ENCODE data around the gene PRDX3.
"Not testable (repeated sequence)": the region's sequence is repeated elsewhere in the genome, so short reads cannot be mapped to it uniquely, and the experiment has no call there.

The PRDX3 gene

DNA sequence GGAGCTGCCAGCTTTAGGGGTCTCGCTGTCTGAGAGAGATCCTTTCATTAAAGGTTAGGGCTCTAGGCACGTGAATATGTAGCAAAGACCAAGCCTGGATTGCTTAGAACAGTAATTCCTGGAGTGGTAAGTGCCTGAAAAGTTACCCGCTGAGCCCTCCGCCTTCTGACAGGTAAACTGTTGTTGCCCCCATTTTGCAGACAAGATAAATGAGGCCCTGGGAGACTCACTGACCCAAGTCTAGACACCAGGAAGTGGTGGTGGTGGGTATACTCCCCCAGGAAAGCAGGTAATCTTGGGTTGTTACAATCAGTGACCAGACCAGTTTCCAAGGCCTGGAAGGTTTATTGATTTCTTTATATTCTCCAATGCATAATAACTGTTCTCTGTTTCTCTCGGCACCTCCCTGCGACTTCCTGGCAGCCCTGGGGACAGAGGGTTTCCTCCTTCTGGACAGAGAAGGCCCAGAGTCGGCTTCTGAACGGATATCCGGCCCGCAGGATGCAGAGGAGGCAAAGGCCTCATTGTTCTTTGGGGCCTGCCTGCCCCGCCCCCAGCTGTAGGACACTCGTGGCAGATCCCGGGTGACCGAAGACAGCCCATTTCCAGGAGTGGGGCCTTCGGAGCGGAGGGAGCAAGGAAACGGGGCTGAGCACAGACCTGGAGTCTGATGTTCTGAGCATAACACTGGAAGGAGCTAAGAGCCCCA, 27.4 kb upstream of the PRDX3 start:
- DNase-seq = peak; percentile 18

DNA sequence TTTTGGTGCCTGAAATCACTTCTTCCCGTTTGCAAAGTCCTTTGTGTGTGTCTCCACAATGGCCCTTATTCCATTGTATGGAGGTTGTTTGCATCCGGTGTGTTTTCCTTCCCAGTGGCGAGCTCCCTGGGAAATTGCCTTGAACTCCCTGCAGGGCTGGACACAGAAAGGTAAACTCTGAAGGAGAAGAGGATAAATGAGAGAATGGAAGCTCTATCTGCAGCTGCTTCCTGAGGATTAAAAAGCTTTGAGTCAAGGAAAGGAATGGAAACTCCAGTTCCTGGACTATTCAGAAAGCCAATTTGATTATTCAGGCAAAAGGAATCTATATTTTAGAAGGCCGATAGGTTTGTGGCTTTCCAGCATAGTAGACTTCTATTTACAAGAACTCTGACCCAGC, 24.4 kb upstream of the PRDX3 start:
- no peak for DNase-seq

GRCh38 chr10:119201233-119201632, 22.6 kb upstream of the PRDX3 start:
- DNase-seq = no peak

- peak; percentile 78 for DNase-seq
Measured at GRCh38 chr10:119199231-119199992, 20.8 kb upstream of the PRDX3 start.

GRCh38 chr10:119198438-119198837, 19.8 kb upstream of the PRDX3 start:
- no peak for DNase-seq

- DNase-seq = no peak
Measured at GRCh38 chr10:119197921-119198320, 19.3 kb upstream of the PRDX3 start.

DNA sequence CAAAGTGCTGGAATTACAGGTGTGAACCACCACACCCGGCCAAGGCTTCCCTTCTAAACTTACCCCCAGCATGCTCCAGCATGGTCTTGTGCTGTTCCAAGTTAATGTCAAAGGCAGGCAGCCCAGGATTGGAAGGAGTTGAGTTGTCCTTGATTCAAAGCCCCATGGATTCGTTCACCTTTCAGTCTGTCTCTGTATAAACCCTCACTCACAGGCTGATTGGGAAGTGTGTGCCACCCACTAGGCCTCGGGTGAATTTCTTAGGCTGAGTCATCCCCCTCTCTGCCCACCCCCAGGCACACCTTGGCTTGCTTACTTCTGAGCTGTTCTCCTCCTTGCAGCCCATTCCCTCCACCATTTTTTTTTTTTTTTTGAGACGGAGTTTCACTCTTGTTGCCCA, 13.3 kb upstream of the PRDX3 start:
- DNase-seq = no peak

GRCh38 chr10:119190954-119191785, 12.6 kb upstream of the PRDX3 start:
- DNase-seq = no peak

DNA sequence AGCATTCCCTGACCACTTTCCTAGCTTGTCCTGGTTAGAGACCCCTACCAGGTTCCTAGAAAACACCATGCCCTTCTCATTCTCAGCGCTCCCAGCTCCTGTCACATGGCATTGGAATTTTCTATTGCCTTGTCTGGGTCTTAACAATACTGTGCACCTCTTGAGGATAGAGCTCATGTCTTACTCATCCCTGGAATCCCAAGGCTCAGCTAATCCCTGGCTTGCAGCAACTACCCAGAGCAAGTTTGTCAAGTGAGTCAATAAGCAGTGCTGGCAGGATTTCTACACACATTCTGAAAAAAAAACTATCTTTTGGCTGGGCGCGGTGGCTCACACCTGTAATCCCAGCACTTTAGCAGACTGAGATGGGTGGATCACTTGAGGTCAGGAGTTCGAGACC, 11.7 kb upstream of the PRDX3 start:
- no peak for DNase-seq

DNA sequence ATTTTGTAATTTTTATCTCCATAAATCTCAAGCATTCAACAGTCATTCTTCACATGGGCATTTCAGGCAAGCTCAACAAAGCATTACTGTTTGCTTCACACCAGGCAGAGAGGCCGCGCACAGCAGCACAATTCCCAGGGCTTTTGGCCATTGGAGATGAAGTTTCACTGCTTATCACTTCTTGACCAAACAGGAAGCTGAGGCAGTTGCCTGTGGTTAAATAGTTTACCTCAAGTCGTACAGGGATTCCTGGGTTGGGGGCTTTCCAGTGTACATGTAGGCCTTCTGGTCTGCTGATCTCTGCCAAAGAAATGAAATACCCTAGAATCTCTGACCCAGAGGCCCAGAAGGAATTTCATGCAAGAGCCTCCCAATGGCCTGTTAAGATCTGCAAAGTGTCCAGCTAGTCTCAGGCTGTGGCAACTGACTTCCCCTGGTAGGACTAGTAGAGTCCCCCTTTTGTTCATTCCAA, 11.2 kb upstream of the PRDX3 start:
- DNase-seq = no peak

DNA sequence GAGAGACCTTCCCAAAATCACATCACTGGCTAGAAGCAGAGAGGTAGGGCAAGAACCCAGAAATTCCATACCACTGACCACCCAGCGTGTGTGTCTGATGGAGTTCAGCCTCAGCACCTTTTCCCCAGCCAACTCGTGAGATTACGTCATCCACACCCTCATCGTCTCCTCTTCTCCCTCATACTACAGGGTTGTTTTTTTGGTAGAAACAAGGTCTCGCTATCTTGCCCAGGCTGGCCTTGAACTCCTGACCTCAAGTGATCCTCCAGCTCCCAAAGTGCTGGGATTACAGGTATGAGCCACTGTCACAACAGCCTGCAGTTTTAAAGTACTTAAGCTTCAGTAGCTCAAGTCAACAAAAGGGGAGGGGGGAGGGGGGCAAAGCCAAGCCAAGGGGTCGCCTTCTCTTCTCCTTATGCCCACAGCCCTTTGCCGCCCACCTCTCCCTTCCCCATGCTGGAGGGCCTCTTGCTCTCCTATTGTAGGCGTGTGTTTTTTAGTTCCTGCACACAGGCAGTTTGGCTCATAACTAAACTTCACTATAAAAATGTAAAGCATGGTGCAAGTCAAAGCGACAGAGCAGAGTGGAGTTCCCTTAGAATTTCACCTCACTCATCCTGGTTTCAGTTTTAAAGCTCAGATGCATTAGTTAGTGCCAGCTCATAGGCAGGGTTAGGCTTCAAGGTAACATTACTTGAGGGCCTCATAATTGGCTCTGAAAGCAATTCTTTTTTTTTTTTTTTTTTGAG, 5.2 kb upstream of the PRDX3 start:
- DNase-seq = no peak

DNA sequence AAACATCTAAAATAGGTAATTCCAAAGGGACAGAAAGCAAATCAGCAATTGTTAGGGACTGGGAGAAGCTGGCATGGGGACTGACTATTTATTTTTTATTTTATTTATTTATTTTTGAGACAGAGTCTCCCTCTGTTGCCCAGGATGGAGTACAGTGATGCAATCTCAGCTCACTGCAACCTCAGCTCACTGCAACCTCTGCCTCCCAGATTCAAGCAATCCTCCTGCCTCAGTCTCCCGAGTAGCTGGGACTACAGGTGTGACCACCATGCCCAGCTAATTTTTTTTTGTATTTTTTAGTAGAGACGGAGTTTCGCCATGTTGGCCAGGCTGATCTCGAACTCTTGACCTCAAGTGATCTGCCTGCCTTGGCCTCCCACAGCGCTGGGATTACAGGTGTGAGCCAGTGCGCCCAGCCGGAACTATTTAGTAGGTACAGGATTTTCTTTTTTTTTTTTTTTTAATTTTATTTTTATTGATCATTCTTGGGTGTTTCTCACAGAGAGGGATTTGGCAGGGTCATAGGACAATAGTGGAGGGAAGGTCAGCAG, 2.3 kb upstream of the PRDX3 start:
- not testable (repeated sequence) for DNase-seq

DNA sequence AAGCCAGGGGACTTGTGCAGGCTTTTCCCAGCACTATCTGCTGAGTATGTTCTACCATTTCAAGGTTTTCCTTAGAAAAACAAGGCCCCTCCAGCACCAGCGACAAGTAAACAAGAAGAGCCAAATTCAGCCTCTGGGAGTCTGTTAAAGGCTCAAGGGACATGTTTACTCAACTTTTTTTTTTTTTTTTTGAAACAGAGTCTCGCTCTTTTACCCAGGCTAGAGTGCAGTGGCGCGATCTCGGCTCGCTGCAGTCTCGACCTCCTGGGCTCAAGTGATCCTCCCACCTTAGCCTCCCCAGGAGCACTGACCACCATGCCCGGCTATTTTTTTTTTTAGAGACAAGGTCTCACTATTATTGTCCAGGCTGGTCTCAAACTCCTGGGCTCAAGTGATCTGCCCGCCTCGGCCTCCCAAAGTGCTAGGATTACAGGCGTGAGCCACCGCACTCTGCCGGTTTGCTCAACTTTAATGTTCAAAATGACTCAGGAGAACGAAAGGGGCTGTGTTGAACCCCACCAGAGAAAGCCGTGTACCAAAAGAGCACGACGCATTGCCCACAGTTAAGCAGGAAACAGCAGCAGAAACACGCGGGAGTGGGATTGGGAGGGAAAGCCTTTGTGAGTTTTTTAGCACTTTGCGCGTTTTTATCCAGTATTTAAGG, 772 bp downstream of the PRDX3 start:
- no peak for DNase-seq

GRCh38 chr10:119176166-119176565, 2.4 kb downstream of the PRDX3 start:
- DNase-seq = no peak

DNA sequence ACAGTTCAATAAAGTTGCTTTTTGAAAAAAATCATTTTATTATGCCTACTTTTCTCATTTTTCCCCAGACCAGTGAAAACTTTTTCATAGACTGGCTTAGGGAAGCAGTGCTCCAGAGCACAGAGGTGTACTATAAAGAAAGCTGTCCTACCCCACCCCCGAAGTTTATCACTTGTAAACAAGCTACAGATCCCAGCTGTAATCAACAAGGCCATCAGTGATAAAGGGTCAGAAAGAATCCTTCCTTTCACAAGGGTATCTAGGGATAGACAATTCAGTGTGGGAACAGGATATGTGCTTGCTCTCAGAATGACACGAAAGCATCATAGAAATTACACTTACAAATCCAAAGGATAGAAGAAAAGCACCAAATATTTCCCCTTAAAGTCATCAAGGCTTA, 4.5 kb downstream of the PRDX3 start:
- DNase-seq = no peak

DNA sequence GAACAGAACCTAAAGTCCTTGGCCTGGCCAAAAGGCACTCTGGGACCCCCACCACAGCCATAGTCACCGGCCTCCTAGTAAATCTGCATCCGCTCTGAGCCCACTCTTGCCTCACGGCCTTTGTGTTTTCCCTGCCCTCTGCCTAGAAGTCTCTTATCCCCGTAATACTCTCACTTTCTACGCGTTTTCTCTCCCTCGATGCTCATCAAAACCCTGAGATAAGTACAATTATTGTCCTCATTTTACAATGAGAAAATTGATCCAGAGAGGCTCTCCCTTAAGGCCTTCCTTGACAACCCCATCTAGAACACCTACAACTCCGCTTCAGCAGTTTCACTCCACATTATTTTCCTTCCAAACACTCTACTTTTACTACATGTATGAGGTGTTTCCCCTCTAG, 11.6 kb downstream of the PRDX3 start:
- DNase-seq = no peak

DNA sequence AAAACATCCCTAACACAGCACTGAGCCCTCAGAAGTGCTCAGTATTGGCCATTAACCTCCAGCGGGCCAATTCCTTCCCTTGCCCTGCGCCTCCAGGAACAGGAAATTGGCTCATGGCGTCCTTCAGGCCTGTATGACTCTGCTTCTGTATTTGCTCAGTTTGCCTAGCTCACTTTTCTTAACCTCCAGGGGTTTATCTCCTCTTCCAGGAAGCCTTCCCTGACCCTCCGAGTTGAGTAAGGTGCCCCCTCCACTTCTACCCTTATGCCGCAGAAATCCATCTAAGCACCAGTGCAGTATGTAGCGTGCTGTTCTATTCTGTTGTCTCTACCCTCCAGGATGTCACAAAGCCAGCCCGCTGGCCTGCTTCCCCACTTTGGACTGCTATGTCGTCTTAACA, 12.0 kb downstream of the PRDX3 start:
- no peak for DNase-seq

GRCh38 chr10:119166118-119166500, 12.5 kb downstream of the PRDX3 start:
- no peak for DNase-seq

GRCh38 chr10:119165171-119166117, 13.2 kb downstream of the PRDX3 start, which contains the start of gene SFXN4:
TSS of gene SFXN4 (minus strand) at chr10:119165714. CDS start at chr10:119165647, 67 bp downstream.
- DNase-seq = peak; percentile 30

GRCh38 chr10:119162452-119163092, 16.0 kb downstream of the PRDX3 start:
- no peak for DNase-seq
